Measurements from ENCODE around the gene TTBK2. TPM values are rescaled to one million over a fixed set of nuclear protein-coding genes. Genes with fewer than 3 reads are reported as not detected.

Gene TTBK2
- polyA plus RNA-seq, 1 donor (not counting 4 experiments of a cell fraction or from before 2014, with no cell fraction given): 7.3 TPM

DNA sequence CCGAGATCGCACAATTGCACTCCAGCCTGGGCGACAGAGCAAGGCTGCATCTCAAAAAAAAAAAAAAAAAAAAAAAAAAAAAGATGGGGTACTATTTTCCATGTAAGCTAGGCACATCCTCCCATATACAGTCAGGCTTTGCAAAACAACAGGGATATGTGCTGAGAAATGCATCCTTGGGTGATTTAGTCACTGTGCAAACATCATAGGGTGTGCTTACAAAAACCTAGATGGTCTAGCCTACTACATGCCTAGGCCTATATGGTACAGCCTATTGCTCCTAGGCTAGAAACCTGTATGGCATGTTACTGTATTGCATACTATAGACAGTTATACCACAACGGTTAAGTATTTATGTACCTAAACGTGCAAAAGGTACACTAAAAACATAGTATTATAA lies 75.0 kb downstream of the TTBK2 start:
- DNase-seq (ENCODE audit: low read depth, low spot score) (no peak), FAIRE-seq (peak; percentile 69)
- Histone ChIP-seq H2AFZ (ENCODE audit: control insufficient read depth, low read length) (no peak overlapping the region), H3K79me2 (ENCODE audit: control insufficient read depth, insufficient read depth, low read length) (no peaks in the 10 kb centered on the region), H3K4me3 (ENCODE audit: control insufficient read depth in 2 of 3, extremely low read depth in 1 of 3, insufficient read depth in 2 of 3, low read depth in 1 of 3, low read length in 3 of 3) (no peak overlapping the region), H3K9me1 (ENCODE audit: control insufficient read depth, extremely low read depth, insufficient read depth, low read length) (no peaks in the 10 kb centered on the region), H3K27me3 (ENCODE audit: control insufficient read depth, extremely low read depth, insufficient read depth, low read length) (no peaks in the 10 kb centered on the region), H3K9me3 (ENCODE audit: control insufficient read depth, low read depth, low read length) (peaks cover 5% of the 10 kb centered on the region), H3K27ac (ENCODE audit: control insufficient read depth, insufficient read depth, low read length) (no peak overlapping the region), H3K9ac (ENCODE audit: control insufficient read depth, extremely low read depth, insufficient read depth, low read length) (no peak overlapping the region), H3K36me3 (ENCODE audit: control insufficient read depth in 2 of 2, extremely low read depth in 1 of 2, insufficient read depth in 2 of 2, low read length in 2 of 2) (no peaks in the 10 kb centered on the region), H3K4me1 (ENCODE audit: control insufficient read depth, extremely low read depth, insufficient read depth, low read length) (no peaks in the 10 kb centered on the region), H3K4me2 (ENCODE audit: control insufficient read depth, extremely low read depth, insufficient read depth, low read depth, low read length) (no peak overlapping the region), H4K20me1 (ENCODE audit: control insufficient read depth, extremely low read depth, insufficient read depth, low read length) (no peaks in the 10 kb centered on the region)
- dilution Hi-C loops (cut with MboI; ENCODE audit: extremely low pct_ligation_motif_present, low sequenced_read_pairs): no loop called here
- TF ChIP-seq, protein P1, sequence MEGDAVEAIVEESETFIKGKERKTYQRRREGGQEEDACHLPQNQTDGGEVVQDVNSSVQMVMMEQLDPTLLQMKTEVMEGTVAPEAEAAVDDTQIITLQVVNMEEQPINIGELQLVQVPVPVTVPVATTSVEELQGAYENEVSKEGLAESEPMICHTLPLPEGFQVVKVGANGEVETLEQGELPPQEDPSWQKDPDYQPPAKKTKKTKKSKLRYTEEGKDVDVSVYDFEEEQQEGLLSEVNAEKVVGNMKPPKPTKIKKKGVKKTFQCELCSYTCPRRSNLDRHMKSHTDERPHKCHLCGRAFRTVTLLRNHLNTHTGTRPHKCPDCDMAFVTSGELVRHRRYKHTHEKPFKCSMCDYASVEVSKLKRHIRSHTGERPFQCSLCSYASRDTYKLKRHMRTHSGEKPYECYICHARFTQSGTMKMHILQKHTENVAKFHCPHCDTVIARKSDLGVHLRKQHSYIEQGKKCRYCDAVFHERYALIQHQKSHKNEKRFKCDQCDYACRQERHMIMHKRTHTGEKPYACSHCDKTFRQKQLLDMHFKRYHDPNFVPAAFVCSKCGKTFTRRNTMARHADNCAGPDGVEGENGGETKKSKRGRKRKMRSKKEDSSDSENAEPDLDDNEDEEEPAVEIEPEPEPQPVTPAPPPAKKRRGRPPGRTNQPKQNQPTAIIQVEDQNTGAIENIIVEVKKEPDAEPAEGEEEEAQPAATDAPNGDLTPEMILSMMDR (optimal IDR thresholded peaks at IDR 0.05 in 1 of 3, IDR thresholded peaks at IDR 0.05 in 1 of 3, conservative IDR thresholded peaks at IDR 0.05 in 1 of 3; ENCODE audit: extremely low read depth in 1 of 3, insufficient read depth in 2 of 3, low read length in 3 of 3): no peak
- TF ChIP-seq EZH2 (IDR thresholded peaks at IDR 0.05; ENCODE audit: low read length): no peak

DNA sequence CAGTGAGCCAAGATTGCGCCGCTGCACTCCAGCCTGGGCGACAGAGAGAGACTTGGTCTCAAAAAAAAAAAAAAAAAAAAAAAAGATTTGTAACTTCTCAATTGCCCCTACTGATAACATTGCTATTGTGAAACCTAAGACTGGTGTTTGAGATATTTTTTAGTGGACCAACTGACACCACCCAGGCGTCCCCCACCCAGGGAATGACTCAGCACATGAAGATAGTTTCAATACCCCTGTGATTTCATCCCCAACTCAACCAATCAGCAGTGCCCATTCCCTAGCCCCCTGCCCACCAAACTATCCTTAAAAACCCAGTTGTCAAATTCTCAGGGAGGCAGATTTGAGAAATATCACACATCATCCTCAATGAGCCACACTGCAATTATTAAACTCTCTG lies 76.9 kb downstream of the TTBK2 start:
- Histone ChIP-seq H3K79me2 (ENCODE audit: control insufficient read depth, insufficient read depth, low read length) (no peaks in the 10 kb centered on the region), H3K4me1 (ENCODE audit: control insufficient read depth, extremely low read depth, insufficient read depth, low read length) (no peaks in the 10 kb centered on the region), H2AFZ (ENCODE audit: control insufficient read depth, low read length) (no peak overlapping the region), H3K4me3 (ENCODE audit: control insufficient read depth in 2 of 3, extremely low read depth in 1 of 3, insufficient read depth in 2 of 3, low read depth in 1 of 3, low read length in 3 of 3) (no peak overlapping the region), H3K4me2 (ENCODE audit: control insufficient read depth, extremely low read depth, insufficient read depth, low read depth, low read length) (no peak overlapping the region), H3K36me3 (ENCODE audit: control insufficient read depth in 2 of 2, extremely low read depth in 1 of 2, insufficient read depth in 2 of 2, low read length in 2 of 2) (peaks cover 0 to 5% of the 10 kb centered on the region in 2 experiments), H4K20me1 (ENCODE audit: control insufficient read depth, extremely low read depth, insufficient read depth, low read length) (no peaks in the 10 kb centered on the region), H3K9ac (ENCODE audit: control insufficient read depth, extremely low read depth, insufficient read depth, low read length) (no peak overlapping the region), H3K27me3 (ENCODE audit: control insufficient read depth, extremely low read depth, insufficient read depth, low read length) (no peaks in the 10 kb centered on the region), H3K27ac (ENCODE audit: control insufficient read depth, insufficient read depth, low read length) (no peak overlapping the region), H3K9me3 (ENCODE audit: control insufficient read depth, low read depth, low read length) (peaks cover 5% of the 10 kb centered on the region), H3K9me1 (ENCODE audit: control insufficient read depth, extremely low read depth, insufficient read depth, low read length) (no peaks in the 10 kb centered on the region)
- TF ChIP-seq EZH2 (IDR thresholded peaks at IDR 0.05; ENCODE audit: low read length): no peak
- TF ChIP-seq, protein P1 (optimal IDR thresholded peaks at IDR 0.05 in 1 of 3, IDR thresholded peaks at IDR 0.05 in 1 of 3, conservative IDR thresholded peaks at IDR 0.05 in 1 of 3; ENCODE audit: extremely low read depth in 1 of 3, insufficient read depth in 2 of 3, low read length in 3 of 3): no peak
- dilution Hi-C loops (cut with MboI; ENCODE audit: extremely low pct_ligation_motif_present, low sequenced_read_pairs): no loop called here
- DNase-seq (ENCODE audit: low read depth, low spot score) (no peak), FAIRE-seq (no peak)

Measured in keratinocyte (primary cell).